ELF-1 (cell line): ENCODE data around the gene C4orf36.

Source experiments
- DNase-seq: peaks from one replicate; pipeline ENCODE4 v3.0.0-alpha.2; 2016; ENCODE audit warnings: low read depth, low spot score

C4orf36 gene, protein sequence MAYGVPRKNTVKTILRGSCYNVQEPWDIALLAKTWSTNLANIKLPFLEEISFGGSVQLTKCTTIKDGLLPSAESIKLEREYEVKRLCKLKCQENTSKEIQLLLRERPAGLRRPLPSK

DNA sequence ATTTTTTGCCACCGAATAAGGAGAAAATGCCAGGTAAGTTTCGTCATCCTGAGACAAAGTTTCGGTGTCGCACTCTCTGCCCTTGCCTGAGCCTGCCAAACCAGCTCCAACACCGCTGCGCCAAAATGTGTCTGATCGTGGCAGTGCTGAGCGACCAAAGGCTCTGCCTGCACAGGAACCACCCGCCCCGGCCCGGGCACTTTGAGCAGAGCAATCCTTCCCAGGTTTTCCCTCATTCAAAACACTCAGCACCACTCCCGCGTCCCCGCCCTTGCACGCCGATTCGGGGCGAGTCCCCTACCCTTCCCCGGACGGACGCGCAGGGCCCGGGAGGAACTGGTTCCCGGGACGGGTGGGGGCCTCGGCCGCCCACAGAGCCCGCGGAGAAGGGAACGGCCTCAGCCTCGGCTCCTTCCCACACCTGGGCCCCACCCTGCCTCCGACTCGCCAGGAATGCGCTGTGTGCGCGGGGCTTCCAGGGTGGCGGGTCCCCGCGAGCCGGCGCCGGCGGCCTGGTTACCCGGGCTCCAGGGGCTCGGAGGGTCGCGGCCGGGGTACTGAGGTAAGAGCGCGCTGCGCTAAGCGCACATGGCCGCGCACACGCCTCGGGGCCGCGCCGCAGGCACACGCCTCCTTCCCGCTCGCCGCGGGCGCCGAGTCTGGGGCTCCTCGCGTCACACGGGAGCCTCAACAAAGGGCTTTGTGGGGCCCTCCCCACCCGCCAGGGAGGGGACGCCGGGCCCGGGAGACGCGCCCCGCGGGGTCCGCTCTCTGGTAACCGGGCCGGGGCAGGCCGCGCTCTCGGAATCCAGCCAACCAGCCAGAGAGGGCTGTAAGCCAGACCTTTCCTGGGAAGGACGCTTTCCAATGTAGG is at the start of gene C4orf36:
TSS of gene C4orf36 (minus strand) at position 661 of the 874 bp plus-strand sequence. CDS start 902 bp downstream, outside the sequence.
- peak; percentile 88 for DNase-seq

DNA sequence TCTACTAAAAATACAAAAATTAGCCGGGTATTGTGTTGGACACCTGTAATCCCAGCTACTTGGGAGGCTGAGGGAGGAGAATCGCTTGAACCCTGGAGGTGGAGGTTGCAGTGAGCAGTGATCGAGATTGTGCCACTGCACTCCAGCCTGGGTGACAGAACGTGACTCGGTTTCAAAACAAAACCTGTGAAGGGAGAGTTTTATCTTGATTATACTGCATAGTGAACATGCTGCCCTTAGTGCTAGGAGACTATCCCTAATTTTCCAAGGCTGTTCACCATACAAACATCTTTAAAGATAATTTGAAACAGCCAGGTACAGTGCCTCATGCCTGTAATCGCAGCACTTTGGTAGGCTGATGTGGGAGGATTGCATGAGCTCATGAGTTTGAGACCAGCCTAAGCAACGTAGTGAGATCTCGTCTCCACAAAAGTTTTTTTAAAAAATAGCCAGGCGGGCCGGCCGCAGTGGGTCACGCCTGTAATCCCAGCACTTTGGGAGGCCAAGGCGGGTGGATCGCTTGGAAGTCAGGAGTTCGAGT is 48.8 kb upstream of the C4orf36 start:
- DNase-seq, result no peak

DNA sequence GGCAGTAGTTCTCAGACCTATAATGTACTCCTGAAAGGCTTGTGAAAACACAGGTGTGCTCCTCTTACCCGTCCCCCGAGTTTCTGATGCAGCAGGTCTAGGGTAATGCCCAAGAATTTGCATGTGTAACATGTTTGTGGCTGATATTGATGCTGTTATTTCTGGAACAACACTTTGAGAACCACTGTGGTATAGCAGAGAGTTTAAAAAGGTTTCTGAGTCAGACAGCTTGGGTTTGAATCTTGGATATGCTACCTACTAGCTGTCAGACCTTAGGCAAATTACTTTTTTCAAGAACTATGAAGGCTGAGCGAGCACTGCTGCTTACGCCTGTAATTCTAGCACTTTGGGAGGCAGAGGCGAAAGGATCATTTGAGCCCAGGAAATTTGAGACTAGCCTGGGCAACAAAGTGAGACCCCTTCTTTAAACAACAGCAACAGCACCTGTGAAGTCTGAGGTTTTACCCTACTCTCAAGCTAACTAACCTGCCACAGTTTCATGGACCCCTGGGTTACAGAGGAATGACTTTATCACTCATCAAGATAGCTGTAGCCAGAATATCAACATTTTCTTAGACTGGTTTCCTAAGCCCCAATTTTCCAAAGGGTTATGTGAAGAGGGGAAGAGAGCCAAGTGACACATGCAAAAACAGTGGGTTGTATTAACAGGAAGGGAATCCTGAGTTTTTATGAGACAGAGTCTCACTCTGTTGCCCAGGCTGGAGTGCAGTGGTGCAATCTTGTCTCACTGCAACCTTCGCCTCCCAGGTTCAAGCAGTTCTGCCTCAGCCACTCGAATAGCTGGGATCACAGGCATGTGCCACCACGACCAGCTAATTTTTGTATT is 47.7 kb upstream of the C4orf36 start:
- DNase-seq, result no peak

DNA sequence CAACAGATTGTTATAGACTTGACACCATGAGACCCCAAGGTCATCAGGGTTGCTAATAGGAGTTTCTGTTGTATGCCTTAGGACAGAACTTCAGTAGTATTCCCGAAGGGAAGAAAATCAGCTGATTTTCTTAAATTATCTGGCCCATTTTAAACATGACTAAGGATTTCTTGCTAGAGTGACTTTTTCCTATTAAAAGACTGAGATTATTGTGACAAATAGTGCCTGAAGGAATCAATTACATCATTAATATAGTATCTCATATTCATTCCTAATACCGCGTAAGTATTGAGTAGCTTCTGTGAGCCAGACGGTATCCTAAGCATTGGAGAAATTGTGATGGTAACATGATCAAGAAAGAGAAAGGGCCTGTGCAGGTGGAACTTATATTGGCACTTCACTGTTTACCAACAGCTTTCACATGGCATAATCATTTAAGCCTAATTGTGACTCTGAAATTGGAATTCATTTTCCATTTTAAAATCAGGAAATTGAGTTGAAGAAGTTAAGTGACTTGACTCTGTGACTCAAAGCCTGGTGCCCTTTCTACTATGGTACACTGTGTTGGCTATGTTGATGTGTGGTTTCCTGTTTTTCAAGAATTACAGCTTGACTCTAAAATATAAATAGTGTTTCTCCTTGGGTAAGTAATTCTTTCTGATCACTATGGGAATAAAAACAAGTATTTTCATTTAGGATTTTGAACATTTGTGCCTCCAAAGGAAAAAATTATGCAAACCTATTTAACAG is 46.7 kb upstream of the C4orf36 start:
- no peak for DNase-seq

DNA sequence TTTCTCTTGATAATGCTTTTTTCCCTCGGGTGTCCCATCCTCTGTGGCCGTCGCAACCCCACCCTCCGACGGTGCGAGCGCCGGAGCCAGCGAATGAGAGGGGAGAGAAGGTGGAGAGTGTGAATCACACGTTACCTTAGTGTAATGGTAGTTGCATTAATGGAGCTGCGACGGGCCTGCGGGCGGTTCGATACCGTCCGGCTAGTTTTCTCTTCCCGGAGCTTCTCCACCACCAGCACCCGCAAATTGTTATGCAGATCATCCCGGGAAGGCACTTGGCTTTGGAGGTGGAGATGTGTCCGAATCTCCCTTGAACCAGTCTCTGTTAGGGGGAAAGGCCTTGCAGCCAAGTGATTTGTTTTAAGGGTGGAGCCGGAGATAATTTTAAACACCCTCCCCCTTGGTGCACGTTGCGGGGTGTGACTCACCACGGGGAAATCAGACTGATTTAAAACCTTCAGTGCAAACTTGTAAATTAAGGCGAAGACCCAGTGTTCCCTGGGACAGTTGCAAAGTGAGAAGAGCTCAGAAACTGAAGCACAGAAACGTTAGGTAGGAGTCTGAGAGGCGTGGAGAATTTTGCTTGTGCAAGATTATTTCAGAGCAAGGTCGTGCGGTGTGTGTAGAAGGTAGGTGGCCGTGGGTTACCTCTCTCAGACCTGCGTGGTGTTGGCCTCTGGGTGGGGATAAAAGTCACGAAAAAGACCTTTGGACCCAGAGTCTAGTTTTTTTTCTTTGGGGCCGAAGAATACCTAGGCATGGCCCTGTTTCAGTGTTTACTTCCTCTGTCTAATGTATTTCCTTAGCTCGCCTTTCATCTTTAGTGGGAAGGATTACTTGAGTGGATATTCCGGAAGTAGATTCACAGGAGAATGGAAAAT is 43.9 kb upstream of the C4orf36 start:
- DNase-seq, result peak; percentile 92

DNA sequence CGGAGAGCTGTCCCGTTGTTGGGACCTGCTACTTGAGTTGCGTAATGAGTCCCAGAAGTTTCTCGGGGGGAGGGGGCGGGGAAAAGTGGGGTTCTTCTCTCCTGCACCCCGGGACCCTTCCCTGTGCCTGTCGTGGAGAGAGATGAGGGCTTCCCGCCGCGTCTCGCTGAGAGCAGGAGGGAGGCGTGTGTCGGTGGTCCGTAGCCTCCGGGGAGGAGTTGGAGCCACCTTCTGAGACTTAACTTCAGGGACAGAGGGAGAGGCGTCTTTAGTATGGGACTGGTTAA is 43.3 kb upstream of the C4orf36 start:
- DNase-seq, result no peak

DNA sequence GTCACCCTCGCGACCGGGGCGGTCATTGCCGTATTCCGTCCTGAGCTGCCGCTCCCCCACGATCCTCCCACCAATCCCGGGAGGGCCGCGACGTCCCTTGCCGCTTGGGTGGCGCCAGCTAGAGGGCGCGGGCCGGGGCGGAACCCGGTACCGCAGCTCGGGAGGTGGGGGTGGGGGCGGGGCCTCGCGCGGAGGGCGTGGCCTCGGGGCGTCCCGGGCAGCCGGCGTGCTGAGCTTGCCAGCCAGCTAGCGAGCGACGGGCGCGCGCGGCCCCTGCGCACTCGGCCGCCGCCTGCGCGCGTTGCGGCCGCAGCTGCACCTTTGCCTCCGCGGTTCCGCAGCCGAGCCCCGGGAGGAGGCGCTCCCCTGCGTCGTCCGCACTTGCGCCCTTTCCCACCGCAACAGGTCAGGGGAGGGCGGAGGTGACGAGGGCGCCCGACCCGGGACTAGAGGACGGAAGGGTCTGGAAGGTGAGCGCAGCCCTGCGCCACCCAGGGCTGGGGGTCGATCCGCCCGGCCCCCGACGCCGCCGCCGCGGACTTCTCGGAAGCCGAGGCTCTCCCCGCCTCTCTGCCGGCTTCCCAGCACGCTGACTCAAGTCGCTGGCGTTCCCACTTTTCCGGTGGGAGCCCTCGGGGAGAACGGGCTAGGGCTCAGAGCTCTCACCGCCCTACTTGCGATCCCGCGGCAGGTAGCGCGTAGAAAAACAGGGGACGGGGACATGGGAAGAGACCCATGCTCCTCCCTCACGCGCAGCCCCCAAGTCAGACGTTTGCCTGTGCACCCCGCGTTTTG is 42.7 kb upstream of the C4orf36 start, which contains the start of gene AFF1:
TSS of gene AFF1 (plus strand) at position 241 of the 795 bp plus-strand sequence. CDS start 13,523 bp downstream, outside the sequence.
- DNase-seq, result peak; percentile 89

DNA sequence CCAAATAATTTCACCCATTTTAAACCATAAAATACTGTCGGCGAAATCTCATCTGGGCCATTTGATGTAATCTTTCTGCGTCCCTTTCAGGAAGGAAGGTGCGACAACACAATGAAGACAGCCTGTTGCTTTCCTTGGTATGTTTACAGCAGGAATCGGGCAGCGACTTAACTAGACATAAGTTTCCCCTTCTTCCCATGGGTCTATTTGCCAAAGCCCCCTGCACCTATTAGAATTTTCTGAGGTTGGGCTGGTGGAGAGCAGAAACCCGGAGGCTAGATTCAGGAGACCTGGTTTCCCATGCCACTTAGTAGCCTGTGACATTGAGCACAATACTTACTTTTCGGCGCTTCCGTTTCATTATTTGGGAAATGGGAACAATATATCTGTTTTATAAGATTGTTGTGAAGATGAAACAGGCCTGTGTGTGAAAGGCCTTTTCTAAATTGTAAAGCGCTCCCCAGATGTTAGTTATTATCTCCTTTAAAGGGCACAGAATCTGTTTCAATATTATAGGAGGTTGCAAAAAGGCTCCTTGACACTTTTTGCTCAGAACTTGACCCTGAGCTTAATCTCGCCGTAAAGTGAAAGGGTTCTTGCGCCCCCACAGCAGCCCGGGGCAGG is 42.0 kb upstream of the C4orf36 start:
- peak; percentile 62 for DNase-seq

DNA sequence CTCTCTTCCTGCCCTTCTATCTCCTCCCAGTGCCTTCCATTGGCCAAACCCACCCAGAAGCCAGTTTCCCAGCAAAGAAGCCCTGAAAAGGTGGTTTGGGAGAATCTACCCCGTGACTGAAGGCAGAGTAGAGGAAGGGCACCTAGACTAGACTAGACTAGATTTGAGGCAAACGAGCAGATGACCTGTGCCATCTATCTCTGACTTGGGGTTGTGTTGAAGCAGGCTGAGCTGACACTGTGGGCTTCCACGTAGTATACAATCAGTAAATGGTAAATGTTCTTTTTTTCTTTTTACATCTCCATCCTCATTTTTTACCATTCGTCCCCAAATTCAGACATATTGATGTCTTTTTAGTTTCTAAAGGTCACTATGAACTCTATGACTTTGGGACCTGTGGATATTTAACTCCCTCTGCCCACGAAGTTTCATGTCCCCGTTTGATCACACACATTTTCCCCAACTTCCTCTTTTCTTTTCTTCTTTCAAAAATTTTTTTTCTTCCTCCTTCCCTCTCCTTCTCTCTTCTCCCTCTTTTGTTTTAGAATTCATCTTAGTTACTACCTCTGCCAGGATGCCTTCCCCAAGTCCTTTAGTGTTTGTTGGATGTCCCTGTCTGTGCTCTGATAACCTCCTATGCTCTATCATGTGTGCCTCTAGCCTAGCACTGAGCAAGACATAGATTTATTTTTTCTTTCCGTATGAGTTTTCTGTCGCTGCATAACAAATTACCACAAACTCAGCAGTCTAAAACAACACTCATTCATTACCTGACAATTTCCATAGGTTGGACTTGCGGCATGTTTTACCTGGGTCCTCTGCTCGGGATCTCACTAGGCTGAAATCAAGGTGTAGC is 36.4 kb upstream of the C4orf36 start:
- DNase-seq, result no peak

DNA sequence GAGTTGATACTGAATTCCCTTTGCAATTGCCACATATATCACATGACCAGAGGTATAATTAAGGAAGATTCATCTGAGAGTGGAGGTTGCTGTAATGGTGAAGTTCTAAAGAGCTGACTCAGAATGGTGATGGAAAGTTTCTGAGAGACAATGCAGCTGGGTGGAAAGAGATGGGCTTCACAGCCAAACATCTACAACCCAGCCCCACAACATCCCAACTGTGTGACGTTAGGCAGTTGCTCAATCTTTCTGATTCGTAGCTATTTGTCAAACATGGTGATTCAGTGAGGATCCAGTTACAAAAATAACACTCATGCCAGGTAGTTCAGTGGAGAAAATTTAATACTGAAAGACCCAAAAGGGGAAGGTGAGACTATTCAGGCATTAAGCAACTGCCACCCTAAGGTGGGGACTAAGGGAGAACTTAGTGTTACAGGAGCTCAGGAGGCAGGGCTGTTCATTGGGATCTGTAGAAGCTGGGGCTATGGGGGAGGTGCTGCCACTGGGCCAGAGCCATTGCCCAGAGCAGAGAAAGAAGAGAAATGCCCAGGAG is 35.7 kb upstream of the C4orf36 start:
- DNase-seq, result no peak

DNA sequence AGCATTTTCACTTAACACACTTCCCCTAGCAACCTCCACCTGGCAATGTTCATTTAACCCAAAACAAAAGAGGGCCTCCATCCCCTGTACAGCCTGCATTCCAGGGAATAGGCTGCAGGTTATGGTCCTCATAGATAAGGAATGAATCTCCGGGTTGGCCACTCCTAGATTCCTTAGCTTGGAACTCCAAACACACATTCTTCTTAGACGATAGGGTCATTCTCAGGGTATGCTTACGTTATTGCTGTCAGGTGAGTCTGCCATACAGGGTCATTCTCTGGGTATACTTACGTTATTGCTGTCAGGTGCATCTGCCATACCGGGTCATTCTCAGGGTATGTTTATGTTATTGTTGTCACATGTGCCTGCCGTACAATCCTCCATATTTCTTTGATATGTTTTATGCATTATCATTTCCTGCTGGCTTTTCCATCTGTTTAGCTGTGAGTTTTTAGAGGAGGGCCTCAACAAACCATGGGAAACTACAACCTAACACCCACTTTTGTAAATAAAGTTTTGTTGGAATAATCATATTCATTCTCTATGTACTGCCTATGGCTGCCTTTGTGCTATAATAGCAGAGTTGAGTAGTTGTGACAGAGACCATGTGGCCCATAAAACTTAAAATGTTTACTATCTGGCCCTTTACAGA is 34.3 kb upstream of the C4orf36 start:
- DNase-seq, result peak; percentile 48

DNA sequence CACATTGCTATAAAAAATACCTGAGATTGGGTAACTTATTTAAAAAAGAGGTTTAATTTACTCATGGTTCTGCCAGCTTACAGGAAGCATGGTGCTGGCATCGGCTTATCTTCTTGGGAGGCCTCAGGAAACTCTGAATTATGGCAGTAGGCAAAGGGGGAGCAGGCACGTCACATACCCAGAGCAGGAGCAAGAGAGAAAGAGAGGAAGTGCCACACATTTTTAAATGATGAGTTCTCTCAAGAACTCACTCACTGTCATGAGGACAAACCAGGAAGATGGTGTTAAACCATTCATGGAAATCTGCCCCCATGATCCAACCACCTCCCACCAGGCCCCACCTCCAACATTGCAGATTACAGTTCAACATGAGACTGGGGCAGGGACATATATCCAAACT is 32.6 kb upstream of the C4orf36 start:
- DNase-seq, result no peak

DNA sequence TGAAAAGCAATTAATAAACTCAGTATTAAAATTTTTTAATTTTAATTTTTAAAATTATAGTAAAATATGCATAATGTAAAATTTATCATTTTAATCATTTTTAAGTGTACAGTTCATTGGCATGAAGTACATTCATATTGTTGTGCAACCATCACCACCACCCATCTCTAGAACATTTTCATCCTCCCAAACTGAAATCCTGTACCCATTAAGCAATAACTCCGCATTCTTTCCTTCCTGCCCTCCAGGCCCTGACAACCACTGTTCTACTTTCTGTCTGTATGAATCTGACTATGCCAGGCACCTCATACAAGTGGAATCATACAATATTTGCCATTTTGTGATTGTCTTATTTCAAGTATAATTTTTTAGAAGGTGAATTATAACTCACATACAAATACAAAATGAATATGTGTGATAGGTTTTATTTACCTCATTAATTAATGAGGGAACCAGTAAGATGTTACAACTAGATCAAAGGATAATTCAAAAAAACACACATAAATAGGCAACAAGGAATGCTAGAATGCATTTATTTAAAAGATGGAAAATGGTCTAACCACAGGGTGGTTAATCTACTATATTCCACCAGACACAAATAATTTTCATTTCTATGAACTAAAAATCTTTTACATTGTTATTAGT is 29.5 kb upstream of the C4orf36 start:
- DNase-seq, result no peak

DNA sequence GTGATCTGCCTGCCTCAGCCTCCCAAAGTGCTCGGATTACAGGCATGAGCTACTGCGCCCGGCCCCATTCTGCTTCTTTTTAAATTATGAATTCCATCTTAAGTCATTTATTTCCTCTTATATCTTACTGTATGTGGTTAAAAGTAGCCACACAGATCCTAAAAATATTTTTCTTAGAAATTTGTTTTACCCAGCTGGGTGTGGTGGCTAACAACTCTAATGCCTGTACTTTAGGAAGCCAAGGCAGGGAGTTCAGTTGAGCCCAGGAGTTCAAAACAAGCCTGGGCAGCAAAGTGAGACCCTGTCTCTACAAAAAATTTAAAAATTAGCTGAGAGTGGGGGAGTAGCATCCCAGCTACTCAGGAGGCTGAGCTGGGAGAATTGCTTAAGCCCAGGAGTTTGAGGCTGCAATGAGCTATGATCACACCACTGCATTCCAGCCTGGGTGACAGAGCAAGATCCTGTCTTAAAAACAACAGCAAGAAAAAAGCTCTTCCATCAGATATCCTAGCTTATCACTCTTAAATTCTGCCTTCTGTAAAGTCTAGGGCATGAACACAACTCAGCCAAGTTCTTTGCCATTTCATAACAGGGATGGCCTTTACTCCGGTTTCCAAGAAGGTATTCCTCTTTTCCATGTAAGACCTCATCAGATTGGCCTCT is 27.5 kb upstream of the C4orf36 start:
- no peak for DNase-seq

DNA sequence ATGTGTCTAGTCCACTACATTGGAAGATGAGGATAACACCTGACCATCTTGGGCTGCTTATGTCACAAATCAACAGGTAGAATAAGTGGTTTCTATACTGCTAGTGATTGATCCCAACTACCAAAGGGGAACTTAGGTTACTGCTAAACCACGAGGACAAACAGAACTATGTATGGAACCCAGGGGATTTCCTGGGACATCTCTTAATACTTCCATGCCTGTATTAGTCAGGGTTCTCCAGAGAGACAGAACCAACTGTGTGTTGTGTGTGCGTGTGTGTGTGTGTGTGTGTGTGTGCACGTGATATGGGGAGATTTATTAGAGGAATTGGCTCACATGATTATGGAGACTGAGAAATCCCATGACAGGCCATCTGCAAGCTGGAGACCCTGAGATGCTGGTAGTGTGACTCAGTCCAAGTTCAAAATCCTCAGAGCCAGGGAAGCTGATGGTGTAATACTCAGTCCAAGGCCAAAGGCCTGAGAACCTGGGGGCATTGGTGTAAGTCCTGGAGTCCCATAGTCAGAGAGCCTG is 26.4 kb upstream of the C4orf36 start:
- no peak for DNase-seq
